K562 (cell line): ENCODE data around the gene AIF1. TPM values are rescaled to one million over a fixed set of nuclear protein-coding genes. Genes with fewer than 3 reads are reported as not detected.

Experiments used
- ATAC-seq: fragments of 200-7000 bp; cut with Tn5 transposase; 3 replicates; pipeline ENCODE4 v1.9.1; 2020; ENCODE audit warnings: moderate library complexity
- BruUV-seq: library from RNA; stranded (reverse); fragments of 400-500 nt; replicated peaks from 2 replicates; lab custom pipeline; 2021; lab: Mats Ljungman, UMichigan
- CTCF ChIA-PET: fragments of 300-600 bp; formaldehyde crosslinking; extraction: SDS; loops from one replicate; lab custom pipeline; 2021; ENCODE audit warnings: low intra/inter-chr PET ratio; lab: Yijun Ruan, JAX
- POLR2A ChIA-PET: fragments of 300-600, 350-650 bp; sonication (Branson Sonifier 250); formaldehyde crosslinking; extraction: SDS; loops from one replicate; lab custom pipeline; 2021; ENCODE audit warnings: antibody characterized with exemption, inconsistent platforms; lab: Yijun Ruan, JAX
- DNase-seq, 4 experiments: peaks; one replicate each; pipeline versions ENCODE4 v3.0.0 to v3.0.0-alpha.2; 2011 to 2018; ENCODE audit warnings: low spot score in 3 of 4, mixed read lengths in 3 of 4; ENCODE audit errors: extremely low read depth in 1 of 4
- FAIRE-seq: peaks from 2 replicates; lab custom pipeline; 2011; peaks lifted over from hg19 to GRCh38; lab: Jason Lieb, UNC
- H2AFZ ChIP-seq: 2 replicates; pipeline ENCODE4 v1.6.0; 2011; ENCODE audit warnings: low read depth, low read length, control low read depth, inconsistent platforms
- H3K27ac ChIP-seq: fragments of 200-600 bp; 3 replicates; pipeline ENCODE4 v1.8.0; 2011; ENCODE audit warnings: low read depth, mild to moderate bottlenecking, control low read depth, inconsistent platforms, low read length, moderate library complexity, mixed read lengths; ENCODE audit errors: extremely low read depth
- H3K27me3 ChIP-seq, 2 experiments: fragments of 300-600 bp in 1 of 2; 2 replicates in 1 of 2; 3 replicates in 1 of 2; pipeline versions ENCODE4 v1.6.0 to v1.8.0; 2011; ENCODE audit warnings: inconsistent platforms in 2 of 2, low read length in 2 of 2, mild to moderate bottlenecking in 1 of 2, mixed read lengths in 1 of 2, moderate library complexity in 1 of 2; ENCODE audit not compliant: control insufficient read depth in 2 of 2, insufficient read depth in 2 of 2
- H3K36me3 ChIP-seq: fragments of 300-600 bp; 3 replicates; pipeline ENCODE4 v1.8.0; 2011; ENCODE audit warnings: mild to moderate bottlenecking, low read length, inconsistent platforms; ENCODE audit not compliant: control insufficient read depth, insufficient read depth
- H3K4me1 ChIP-seq, 2 experiments: fragments of 200-600 bp in 1 of 2; replicated peaks in 1 of 2; 2 replicates in 1 of 2; 3 replicates in 1 of 2; pipeline versions ENCODE4 v1.5.1 to v1.8.0; 2011; ENCODE audit warnings: inconsistent platforms in 2 of 2, low read length in 2 of 2, mild to moderate bottlenecking in 1 of 2, mixed read lengths in 1 of 2, moderate library complexity in 1 of 2; ENCODE audit not compliant: control insufficient read depth in 2 of 2, insufficient read depth in 2 of 2
- H3K4me2 ChIP-seq: 2 replicates; pipeline ENCODE4 v1.6.1; 2011; ENCODE audit warnings: low read length, control low read depth, inconsistent platforms, mixed read lengths; ENCODE audit not compliant: insufficient read depth
- H3K4me3 ChIP-seq: fragments of 200-600 bp; sonication (generic), shearing (Covaris generic); 2 replicates; pipeline ENCODE4 v1.5.1; 2016; ENCODE audit warnings: control low read depth, inconsistent platforms
- H3K79me2 ChIP-seq: fragments of 200-600 bp; 3 replicates; pipeline ENCODE4 v1.8.0; 2011; ENCODE audit warnings: low read length, inconsistent platforms; ENCODE audit not compliant: control insufficient read depth, insufficient read depth
- H3K9ac ChIP-seq, 2 experiments: 2 replicates each; pipeline versions ENCODE4 v1.6.0 to v1.6.1; 2011; ENCODE audit warnings: low read depth in 2 of 2, low read length in 2 of 2, control low read depth in 1 of 2, inconsistent platforms in 1 of 2, mild to moderate bottlenecking in 1 of 2, mixed read lengths in 1 of 2; ENCODE audit not compliant: insufficient read depth in 1 of 2
- H3K9me1 ChIP-seq: one replicate; pipeline ENCODE4 v1.6.0; 2011; ENCODE audit warnings: inconsistent platforms, mild to moderate bottlenecking, low read length, moderate library complexity; ENCODE audit not compliant: control insufficient read depth, insufficient read depth
- H3K9me3 ChIP-seq: replicated peaks from 2 replicates; pipeline ENCODE4 v1.5.1; 2011; ENCODE audit warnings: low read depth, low read length, inconsistent platforms; ENCODE audit not compliant: control insufficient read depth, insufficient read depth
- H4K20me1 ChIP-seq: replicated peaks from 2 replicates; pipeline ENCODE4 v1.6.1; 2011; ENCODE audit warnings: low read length, inconsistent platforms, mixed read lengths; ENCODE audit not compliant: control insufficient read depth, insufficient read depth
- ATF7 ChIP-seq: fragments of 450-650 bp; IDR thresholded peaks from 2 replicates; pipeline ENCODE4 v1.7.1; 2014; ENCODE audit warnings: mild to moderate bottlenecking, moderate library complexity
- CHD2 ChIP-seq: IDR thresholded peaks from 2 replicates; pipeline ENCODE4 v1.6.1; 2011; ENCODE audit warnings: low read depth, low read length
- CREBBP ChIP-seq: IDR thresholded peaks from one replicate; pipeline ENCODE4 v1.6.1; 2012; ENCODE audit warnings: low read depth, mild to moderate bottlenecking, control low read depth, inconsistent platforms, low read length
- CREM ChIP-seq: IDR thresholded peaks from 2 replicates; pipeline ENCODE4 v1.6.1; 2014; ENCODE audit warnings: antibody characterized with exemption, low read depth
- DPF2 ChIP-seq: fragments of 450-650 bp; IDR thresholded peaks from 2 replicates; pipeline ENCODE4 v1.6.1; 2016
- EGR1 ChIP-seq: fragments of 450-650 bp; conservative IDR thresholded peaks from 2 replicates; pipeline ENCODE4 v1.6.1; 2017; ENCODE audit warnings: mild to moderate bottlenecking
- ELF4 ChIP-seq: fragments of 450-650 bp; formaldehyde crosslinking; IDR thresholded peaks from 2 replicates; pipeline ENCODE4 v1.4.0; 2022; ENCODE audit warnings: missing genetic modification characterization
- FOXJ2 ChIP-seq: fragments of 200-800 bp; sonication (Bioruptor generic); IDR thresholded peaks from 2 replicates; pipeline ENCODE4 v1.6.1; 2016; ENCODE audit warnings: missing genetic modification characterization, missing compliant biosample characterization
- MAFF ChIP-seq: IDR thresholded peaks from 2 replicates; pipeline ENCODE4 v1.6.1; 2012; ENCODE audit warnings: low read length, improper control_type of control experiment
- MAFG ChIP-seq: fragments of 450-650 bp; conservative IDR thresholded peaks from 2 replicates; pipeline ENCODE4 v1.6.1; 2016; ENCODE audit warnings: missing genetic modification characterization, missing compliant biosample characterization
- MAFK ChIP-seq: IDR thresholded peaks from 2 replicates; pipeline ENCODE4 v1.6.1; 2011; ENCODE audit warnings: low read length, improper control_type of control experiment
- NCOA6 ChIP-seq: fragments of 450-650 bp; IDR thresholded peaks from 2 replicates; pipeline ENCODE4 v1.6.1; 2017; ENCODE audit warnings: mild to moderate bottlenecking
- NKRF ChIP-seq: fragments of 450-650 bp; IDR thresholded peaks from 2 replicates; pipeline ENCODE4 v1.6.1; 2016; ENCODE audit warnings: borderline replicate concordance
- NR2C2 ChIP-seq, 2 experiments: fragments of 200-800 bp in 1 of 2; sonication (Bioruptor generic) in 1 of 2; sonication (generic) in 1 of 2; formaldehyde crosslinking in 1 of 2; IDR thresholded peaks; 2 replicates each; pipeline versions ENCODE4 v1.6.1 to v1.8.0; 2016 to 2022; ENCODE audit warnings: mild to moderate bottlenecking in 1 of 2, missing compliant biosample characterization in 1 of 2, missing genetic modification characterization in 1 of 2, missing genetic modification reagents in 1 of 2
- NUFIP1 ChIP-seq: fragments of 450-650 bp; IDR thresholded peaks from 2 replicates; pipeline ENCODE4 v1.6.1; 2018; ENCODE audit not compliant: partially characterized antibody
- SRSF3 ChIP-seq: fragments of 200-400 bp; formaldehyde crosslinking; IDR thresholded peaks from 2 replicates; pipeline ENCODE4 v1.6.1; 2016; ENCODE audit warnings: mild to moderate bottlenecking, low read length, moderate library complexity; ENCODE audit not compliant: insufficient read depth
- SRSF9 ChIP-seq: fragments of 200-400 bp; formaldehyde crosslinking; IDR thresholded peaks from 2 replicates; pipeline ENCODE4 v1.6.1; 2017; ENCODE audit warnings: low read depth, low read length, borderline replicate concordance
- WHSC1 ChIP-seq: IDR thresholded peaks from one replicate; pipeline ENCODE4 v1.6.1; 2012; ENCODE audit warnings: low read length, control low read depth, inconsistent platforms
- ZNF184 ChIP-seq: sonication (generic); formaldehyde crosslinking; IDR thresholded peaks from 2 replicates; pipeline ENCODE4 v1.5.0; 2020; ENCODE audit warnings: missing genetic modification reagents
- ZNF436 ChIP-seq: fragments of 250-450, 450-650 bp; sonication (Bioruptor Pico); formaldehyde crosslinking; IDR thresholded peaks from 2 replicates; pipeline ENCODE4 v1.7.0; 2020; ENCODE audit warnings: mild to moderate bottlenecking
- ZNF444 ChIP-seq: fragments of 250-450 bp; sonication (Bioruptor Pico); IDR thresholded peaks from 2 replicates; pipeline ENCODE4 v1.4.0; 2020; ENCODE audit warnings: mild to moderate bottlenecking, moderate library complexity
- ZNF584 ChIP-seq: fragments of 200-800 bp; sonication (Bioruptor generic); IDR thresholded peaks from 2 replicates; pipeline ENCODE4 v1.6.1; 2016; ENCODE audit warnings: low read depth, mild to moderate bottlenecking, missing genetic modification characterization, missing compliant biosample characterization
- WGBS: fragments of 100-300 bp; shearing (Covaris generic); methylation state at CpG from one replicate; pipeline ENCODE4 v1.1.6; 2016; ENCODE audit warnings: low coverage, mixed read lengths; ENCODE audit not compliant: insufficient coverage; ENCODE audit errors: missing lambda C conversion rate; 5-methylcytosine and 5-hydroxymethylcytosine counted together
- in situ Hi-C: fragments of 300-500 bp; cut with MboI; formaldehyde crosslinking; loops from 4 replicates; pipeline ENCODE4 v1.15.0; 2018; ENCODE audit warnings: inconsistent platforms, mixed read lengths
- intact Hi-C: fragments of 100-400 bp; cut with micrococcal nuclease; formaldehyde crosslinking; loops from 2 replicates; pipeline ENCODE4 v1.14.2; 2022
- polyA plus RNA-seq, 8 experiments: library from polyadenylated mRNA; depleted of rRNA in 4 of 8; stranded (reverse) in 5 of 8; unstranded in 3 of 8; fragments of >200 nt; fragmentation: Nextera tagmentation in 2 of 8; fragmentation: Illumina TruSeq in 1 of 8; extraction: Ambion mirVana in 2 of 8; extraction: Trizol in 1 of 8; gene quantifications; 2 replicates each; pipeline versions ENCODE4 v1.2.1 to v1.2.3, GENCODE V29; 2011 to 2014; ENCODE audit warnings: inconsistent platforms in 1 of 8, missing spikeins in 1 of 8
- total RNA-seq, 7 experiments: library from RNA; depleted of rRNA in 6 of 7; stranded (reverse); fragments of >200 nt in 6 of 7; fragmentation: Illumina TruSeq in 2 of 7; extraction: Trizol in 2 of 7; gene quantifications; 2 replicates each; pipeline versions ENCODE4 v1.2.1 to v1.2.3, GENCODE V29; 2011 to 2021; ENCODE audit warnings: low replicate concordance in 1 of 7

The AIF1 gene
- total and polyA plus RNA-seq, 9 of the 15 experiments (the other 6 are each of a cell fraction or from before 2014, with no cell fraction given), result 9.4 to 33.4 (median 19.4) TPM

GRCh38 chr6:31567531-31568370 lies 47.3 kb upstream of the AIF1 start:
- intact Hi-C loops, result no loop called here
- Histone ChIP-seq H3K9ac (peak overlapping the region in 1 of 2 experiments; percentile 29; a peak in 1 of 4 replicates), H3K36me3 (no peaks in the 10 kb centered on the region), H4K20me1 (no peaks in the 10 kb centered on the region), H3K27me3 (no peaks in the 10 kb centered on the region), H3K4me1 (peaks cover 13 to 25% of the 10 kb centered on the region in 2 experiments; a peak in 4 of 5 replicates), H3K27ac (no peak overlapping the region), H3K9me1 (peaks cover 2% of the 10 kb centered on the region), H3K79me2 (no peaks in the 10 kb centered on the region), H3K9me3 (no peaks in the 10 kb centered on the region), H3K4me2 (no peak overlapping the region), H3K4me3 (no peak overlapping the region), H2AFZ (no peak overlapping the region)
- ChIA-PET POLR2A (interaction anchor here (0.6 to 2.6 kb wide), 5 partner anchors 9 to 780 kb away, joined by 3 to 10 read pairs (median 4); partner anchors contain the start of gene LST1), CTCF (no interaction called here)
- 22% methylated on average over 9 of the region's 9 CpGs for WGBS
- ATAC-seq (peak; percentile 35; the same call in 2 of the 3 replicates), DNase-seq (peak in 1 of 4 experiments; percentile 55), FAIRE-seq (peak; percentile 44)
- in situ Hi-C loops, result no loop called here
- BruUV-seq, result no TSS peak
- no peak for TF ChIP-seq NUFIP1
- 0 out of 2 replicates have a peak, but pooled peaks have one; percentile 24 for TF ChIP-seq MAFK
- TF ChIP-seq ZNF584 (CRISPR knock-in tag), result 0 out of 2 replicates have a peak, but pooled peaks have one; percentile 34
- no peak for TF ChIP-seq CREBBP
- no peak for TF ChIP-seq NCOA6
- TF ChIP-seq MAFF, result peak; percentile 60
- no peak for TF ChIP-seq CHD2
- no peak for TF ChIP-seq SRSF3
- no peak for TF ChIP-seq WHSC1
- no peak for TF ChIP-seq ZNF436
- peak; percentile 77 for TF ChIP-seq MAFG (tag)
- no peak for TF ChIP-seq SRSF9
- peak; percentile 40; the same call in 1 of the 2 replicates for TF ChIP-seq ATF7
- TF ChIP-seq NR2C2 (CRISPR knock-in tag; IDR thresholded peaks at IDR 0.05), result no peak
- peak; percentile 67; the same call in 1 of the 2 replicates for TF ChIP-seq NR2C2 (tag; IDR thresholded peaks at IDR 0.05)
- 0 out of 2 replicates have a peak, but pooled peaks have one; percentile 15 for TF ChIP-seq EGR1
- TF ChIP-seq CREM, result peak; percentile 29; the same call in 1 of the 2 replicates
- no peak for TF ChIP-seq ELF4 (CRISPR knock-in tag)
- no peak for TF ChIP-seq ZNF444 (CRISPR knock-in tag)
- TF ChIP-seq ZNF184 (CRISPR knock-in tag), result no peak
- TF ChIP-seq FOXJ2 (tag), result no peak
- TF ChIP-seq NKRF, result no peak
- TF ChIP-seq DPF2, result 0 out of 2 replicates have a peak, but pooled peaks have one; percentile 24
